ENCODE data around the gene CDH23.

GRCh38 chr10:71731791-71732190, 335.1 kb downstream of the CDH23 start:
- TF ChIP-seq TCF4 (CRISPR knock-in tag; IDR thresholded peaks at IDR 0.05; ENCODE audit: borderline replicate concordance), result no peak
- TF ChIP-seq ZFP3 (CRISPR knock-in tag; IDR thresholded peaks at IDR 0.05), result no peak
- TF ChIP-seq, protein P1, sequence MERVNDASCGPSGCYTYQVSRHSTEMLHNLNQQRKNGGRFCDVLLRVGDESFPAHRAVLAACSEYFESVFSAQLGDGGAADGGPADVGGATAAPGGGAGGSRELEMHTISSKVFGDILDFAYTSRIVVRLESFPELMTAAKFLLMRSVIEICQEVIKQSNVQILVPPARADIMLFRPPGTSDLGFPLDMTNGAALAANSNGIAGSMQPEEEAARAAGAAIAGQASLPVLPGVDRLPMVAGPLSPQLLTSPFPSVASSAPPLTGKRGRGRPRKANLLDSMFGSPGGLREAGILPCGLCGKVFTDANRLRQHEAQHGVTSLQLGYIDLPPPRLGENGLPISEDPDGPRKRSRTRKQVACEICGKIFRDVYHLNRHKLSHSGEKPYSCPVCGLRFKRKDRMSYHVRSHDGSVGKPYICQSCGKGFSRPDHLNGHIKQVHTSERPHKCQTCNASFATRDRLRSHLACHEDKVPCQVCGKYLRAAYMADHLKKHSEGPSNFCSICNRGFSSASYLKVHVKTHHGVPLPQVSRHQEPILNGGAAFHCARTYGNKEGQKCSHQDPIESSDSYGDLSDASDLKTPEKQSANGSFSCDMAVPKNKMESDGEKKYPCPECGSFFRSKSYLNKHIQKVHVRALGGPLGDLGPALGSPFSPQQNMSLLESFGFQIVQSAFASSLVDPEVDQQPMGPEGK (CRISPR knock-in tag; IDR thresholded peaks at IDR 0.05; ENCODE audit: borderline replicate concordance), result no peak
- TF ChIP-seq GLIS3 (CRISPR knock-in tag; IDR thresholded peaks at IDR 0.05), result no peak
- TF ChIP-seq ARNTL (CRISPR knock-in tag; IDR thresholded peaks at IDR 0.05; ENCODE audit: borderline replicate concordance, low read depth), result no peak
- TF ChIP-seq, protein P2, sequence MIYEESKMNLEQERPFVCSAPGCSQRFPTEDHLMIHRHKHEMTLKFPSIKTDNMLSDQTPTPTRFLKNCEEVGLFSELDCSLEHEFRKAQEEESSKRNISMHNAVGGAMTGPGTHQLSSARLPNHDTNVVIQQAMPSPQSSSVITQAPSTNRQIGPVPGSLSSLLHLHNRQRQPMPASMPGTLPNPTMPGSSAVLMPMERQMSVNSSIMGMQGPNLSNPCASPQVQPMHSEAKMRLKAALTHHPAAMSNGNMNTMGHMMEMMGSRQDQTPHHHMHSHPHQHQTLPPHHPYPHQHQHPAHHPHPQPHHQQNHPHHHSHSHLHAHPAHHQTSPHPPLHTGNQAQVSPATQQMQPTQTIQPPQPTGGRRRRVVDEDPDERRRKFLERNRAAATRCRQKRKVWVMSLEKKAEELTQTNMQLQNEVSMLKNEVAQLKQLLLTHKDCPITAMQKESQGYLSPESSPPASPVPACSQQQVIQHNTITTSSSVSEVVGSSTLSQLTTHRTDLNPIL (CRISPR knock-in tag; IDR thresholded peaks at IDR 0.05; ENCODE audit: low read depth), result no peak
- no peak for TF ChIP-seq ISL1 (CRISPR knock-in tag; IDR thresholded peaks at IDR 0.05)
- TF ChIP-seq RARB (CRISPR knock-in tag; IDR thresholded peaks at IDR 0.05), result no peak
